GM18868 (cell line): ENCODE measurements around the gene ASTL.

Experiments used
- ATAC-seq: cut with Tn5 transposase; IDR thresholded peaks from one replicate; pipeline ENCODE4 v1.9.1; 2021; ENCODE audit warnings: mild to moderate bottlenecking, moderate library complexity; ENCODE audit not compliant: unreplicated experiment

The ASTL gene

DNA sequence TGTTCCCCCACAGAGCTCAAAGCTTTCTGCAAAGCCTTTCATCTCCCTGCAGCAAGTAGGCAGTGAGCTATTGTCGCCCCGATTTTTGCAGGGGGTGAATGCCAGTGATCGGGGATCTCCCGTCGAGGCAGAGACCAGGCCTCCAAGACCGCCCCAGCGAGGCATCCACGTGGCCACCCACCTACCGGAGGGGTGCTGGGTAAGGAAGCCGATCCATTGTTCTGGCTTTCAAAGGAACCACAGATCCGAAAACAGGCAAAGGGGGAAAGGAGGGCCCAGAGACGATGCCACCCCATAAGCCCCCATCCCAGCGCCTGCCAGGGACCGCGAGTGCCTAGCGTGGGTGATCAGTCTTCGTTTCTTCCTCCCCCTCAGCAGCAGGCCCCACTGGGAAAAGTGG lies 24.4 kb downstream of the ASTL start:
- no peak for ATAC-seq

DNA sequence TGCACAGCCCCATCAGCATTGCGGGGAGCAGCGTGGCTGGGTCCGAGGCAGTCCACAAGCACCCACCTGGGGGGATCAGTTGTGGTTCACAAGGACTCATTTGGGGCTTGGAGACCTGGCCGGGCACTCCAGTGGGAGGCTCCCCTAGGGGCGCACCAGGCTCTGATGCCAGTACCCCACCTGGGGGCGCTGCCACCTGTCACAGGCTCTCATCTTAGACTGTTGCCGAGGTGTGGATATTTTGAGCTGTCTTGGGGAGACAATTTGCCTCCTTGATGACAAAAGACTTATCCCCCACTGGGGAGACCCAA lies 25.0 kb downstream of the ASTL start:
- no peak for ATAC-seq

- no peak for ATAC-seq
These were observed 25.6 kb downstream of the ASTL start for GRCh38 chr2:96112501-96113366.

DNA sequence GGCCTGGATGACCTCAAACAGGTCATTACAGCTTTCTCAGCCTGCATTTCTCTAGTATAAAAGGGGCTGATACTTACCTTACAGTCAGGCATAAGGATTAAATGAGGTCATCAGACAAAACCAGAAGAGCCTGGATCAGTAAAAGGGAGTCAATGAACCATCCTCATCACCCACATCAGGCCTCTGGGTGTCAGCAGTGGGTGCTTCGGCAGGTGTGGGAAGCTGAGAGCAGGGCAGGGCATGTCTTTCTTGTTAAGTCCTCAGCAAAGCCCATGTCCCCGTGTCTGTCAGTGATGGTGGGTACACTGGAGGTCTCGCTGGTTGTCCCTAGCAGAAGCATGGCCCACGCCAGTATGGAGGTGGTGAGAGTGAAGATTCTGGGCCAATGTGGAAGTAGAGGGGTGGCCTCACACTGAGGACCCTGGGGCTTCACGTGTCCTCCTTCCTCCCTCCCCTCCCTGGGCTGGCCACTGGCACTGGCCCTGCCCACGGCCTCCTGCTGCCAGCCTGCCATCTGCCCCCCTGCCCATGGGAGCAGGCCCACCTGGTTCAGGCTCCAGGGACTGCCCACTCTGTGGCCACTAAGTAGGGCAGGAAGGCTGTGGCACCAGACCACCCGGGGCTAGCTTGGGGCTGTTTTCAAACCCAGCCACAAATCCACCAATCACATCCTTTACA lies 26.3 kb downstream of the ASTL start:
- no peak for ATAC-seq

DNA sequence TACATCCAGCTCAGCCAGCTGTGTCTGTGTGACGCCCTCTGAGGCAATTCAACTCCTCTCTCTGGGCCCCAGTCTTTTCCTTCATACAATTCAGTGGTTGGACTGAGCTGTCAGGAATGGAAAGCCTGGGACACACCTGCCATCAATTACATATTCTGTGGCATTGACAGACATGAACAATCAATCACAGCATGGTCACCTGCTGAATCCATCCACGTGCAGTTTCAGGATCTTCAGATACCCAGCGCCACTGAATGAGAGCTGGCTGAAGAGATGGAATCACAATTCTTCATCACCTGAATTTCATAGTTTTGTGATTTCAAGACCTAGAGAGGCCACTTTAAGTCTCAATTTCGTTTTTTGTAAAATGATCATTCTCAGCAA lies 27.1 kb downstream of the ASTL start:
- no peak for ATAC-seq

DNA sequence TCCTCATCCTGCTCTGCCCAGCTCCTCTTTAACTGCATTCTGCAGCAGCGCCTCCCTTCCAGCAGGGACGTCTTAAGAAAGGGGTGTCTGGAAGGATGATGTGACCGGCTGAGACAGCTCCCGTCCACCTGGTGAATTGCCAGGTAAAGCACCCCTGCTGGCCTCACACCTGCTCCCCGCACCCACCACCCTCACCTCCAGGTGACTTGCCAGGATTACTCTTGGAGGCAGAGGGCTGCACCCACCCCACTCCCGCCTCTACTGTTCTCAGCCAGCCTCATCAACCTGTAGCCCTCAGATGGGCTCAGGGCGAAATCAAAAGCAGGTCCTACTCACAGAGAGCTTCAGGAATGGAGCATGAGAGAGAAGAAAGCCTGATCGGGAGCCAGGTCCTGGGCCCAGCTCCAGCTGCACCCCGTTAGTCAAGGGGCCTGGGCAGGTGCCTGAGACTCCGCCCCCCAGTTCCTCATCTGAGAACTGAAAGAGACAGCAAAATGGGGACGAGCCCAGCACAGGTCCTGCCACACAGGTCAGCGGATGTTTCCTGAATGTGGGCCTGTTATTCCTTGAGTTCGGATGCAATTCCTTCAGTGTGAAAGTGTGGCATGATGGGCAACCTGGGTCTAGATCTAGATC lies 27.6 kb downstream of the ASTL start:
- no peak for ATAC-seq

DNA sequence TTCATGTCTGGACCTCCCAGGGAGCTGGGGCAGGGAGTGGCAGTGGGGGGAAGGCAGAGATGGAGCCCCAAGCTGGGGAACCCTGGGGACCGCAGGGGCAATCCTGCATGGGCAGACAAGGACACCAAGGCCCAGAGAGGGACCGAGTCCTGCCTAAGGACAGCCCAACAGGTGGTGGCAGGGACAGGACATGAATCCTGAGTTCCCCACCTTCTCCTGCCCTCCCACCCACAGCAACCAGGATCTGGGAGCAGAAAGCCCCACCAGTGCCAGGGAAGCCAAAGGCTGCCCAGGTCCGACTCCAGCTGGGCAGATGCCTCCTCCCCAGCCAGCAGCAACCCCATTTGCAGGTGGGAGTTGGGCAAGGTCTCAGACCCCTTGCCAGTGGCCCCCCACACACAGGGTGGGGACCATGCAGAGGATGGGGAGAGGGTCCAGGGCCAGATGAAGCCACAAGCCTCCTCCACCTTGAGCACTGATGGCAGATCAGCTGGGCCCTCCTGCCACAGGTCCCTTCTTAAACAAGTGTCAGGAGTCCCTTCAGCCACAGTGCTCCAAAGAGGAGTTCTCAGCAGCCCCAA lies 28.3 kb downstream of the ASTL start:
- ATAC-seq: no peak

DNA sequence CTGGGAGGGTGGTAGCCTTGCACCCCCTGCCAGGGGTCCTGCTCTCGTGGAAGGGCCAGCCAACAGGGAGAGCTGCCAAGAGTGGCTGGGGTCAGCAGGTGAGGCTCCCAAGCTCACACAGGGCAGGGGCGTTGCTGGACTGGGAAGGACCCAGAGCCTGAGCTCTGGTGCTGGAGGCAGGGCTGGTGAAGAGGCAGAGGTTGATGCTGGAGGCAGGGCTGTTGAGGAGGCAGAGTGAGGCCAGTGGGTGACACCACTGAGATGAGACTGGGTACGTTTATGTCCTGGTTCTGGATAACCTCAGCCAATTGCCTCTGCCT lies 29.0 kb downstream of the ASTL start:
- ATAC-seq: no peak

DNA sequence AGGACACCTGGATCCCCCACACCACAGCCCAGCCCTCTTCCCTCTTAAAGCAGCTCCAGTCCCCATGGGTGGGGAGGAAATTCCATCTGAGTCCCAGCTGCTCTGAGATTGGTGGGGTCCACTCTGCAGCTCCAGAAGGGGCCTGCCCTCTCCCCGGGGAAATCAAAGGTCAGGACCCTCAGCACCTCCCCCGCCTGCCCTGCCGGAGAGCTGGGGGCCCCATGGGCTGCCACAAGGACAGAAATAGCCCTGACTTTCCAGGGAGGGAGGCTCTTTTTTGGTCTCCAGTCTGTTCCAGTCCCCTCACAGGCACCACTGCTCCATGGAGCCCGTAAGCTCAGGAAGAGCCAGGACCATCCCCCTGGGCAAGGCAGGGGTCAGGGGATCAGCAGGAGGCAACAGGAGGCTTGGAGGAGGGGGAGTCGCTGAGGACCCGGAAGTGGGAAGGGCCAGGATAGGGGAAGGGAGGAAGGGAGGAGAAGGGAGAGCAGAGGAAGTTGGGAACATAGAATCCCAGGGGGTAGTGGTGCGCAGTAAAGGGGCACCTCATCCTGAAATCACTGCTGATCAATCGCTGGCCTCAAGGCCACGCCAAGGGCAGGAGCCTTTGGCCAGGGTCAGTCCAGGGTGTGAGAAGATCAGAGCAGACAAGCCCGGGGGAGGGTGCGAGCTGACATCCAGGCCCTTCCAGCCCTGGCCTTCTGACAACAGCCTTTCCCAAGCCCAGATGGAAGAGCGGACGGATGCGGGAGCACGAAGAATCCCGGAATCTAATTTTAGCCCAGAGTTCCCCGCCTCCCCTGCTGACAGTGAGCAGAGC lies 29.6 kb downstream of the ASTL start:
- ATAC-seq: no peak

GRCh38 chr2:96108151-96108540 lies 30.2 kb downstream of the ASTL start:
- no peak for ATAC-seq

DNA sequence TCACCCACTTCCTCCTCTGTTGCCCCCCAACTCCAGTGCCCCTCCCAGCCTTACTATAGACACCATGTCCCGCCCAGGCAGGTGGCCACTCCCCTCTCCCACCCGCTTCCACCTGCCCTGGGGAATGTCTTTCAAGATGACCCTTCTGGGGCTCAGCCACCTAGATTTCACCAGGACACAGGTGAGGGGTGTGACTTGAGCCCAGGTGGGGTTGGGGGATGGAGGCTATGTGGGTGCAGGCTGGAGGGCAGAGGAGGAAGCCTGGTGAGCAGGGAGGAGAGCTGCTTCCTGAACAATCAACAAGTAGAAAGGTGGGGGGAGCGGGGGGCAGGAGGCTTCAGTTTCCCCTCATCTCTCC lies 30.6 kb downstream of the ASTL start:
- ATAC-seq: no peak

GRCh38 chr2:96106991-96107707 lies 31.2 kb downstream of the ASTL start:
- no peak for ATAC-seq

- no peak for ATAC-seq
These were observed 32.1 kb downstream of the ASTL start for GRCh38 chr2:96105994-96106715.

DNA sequence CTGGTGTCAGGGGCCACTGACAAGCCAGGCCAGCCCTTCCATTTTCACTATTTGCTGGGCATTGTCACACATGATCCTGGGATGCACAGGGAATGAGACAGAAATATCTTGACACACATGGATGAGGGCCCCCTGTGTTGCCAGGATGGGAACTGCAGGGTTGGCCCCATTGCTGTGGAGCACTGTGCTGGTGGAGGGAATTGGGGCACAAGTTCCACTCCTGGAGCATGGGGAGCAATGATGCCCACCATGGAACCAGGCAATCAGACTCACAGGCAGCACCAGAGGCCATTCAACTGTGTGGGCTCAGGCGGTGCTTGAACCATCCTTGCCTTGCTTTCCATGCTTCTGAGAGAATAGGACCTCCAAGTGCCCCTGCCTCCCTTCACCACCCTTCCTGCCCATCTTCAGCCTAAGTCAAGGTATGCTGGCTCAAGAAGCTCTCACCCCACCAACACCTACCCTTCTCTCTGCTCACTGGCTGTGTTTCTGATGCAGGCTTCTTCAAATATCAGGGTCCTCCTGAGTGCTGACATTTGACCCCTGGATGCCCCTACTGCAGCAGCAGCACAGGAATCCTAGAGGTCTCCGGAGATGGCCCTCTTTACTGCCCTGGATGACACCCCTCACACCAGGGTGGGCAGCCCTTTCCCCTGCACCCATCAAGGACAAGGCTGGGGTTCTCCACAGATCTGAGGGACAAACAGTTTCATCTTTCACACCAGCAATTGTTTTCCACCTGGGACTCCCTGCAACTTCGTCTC lies 33.0 kb downstream of the ASTL start:
- no peak for ATAC-seq

- ATAC-seq: no peak
These were observed 33.8 kb downstream of the ASTL start for GRCh38 chr2:96104487-96104861.

DNA sequence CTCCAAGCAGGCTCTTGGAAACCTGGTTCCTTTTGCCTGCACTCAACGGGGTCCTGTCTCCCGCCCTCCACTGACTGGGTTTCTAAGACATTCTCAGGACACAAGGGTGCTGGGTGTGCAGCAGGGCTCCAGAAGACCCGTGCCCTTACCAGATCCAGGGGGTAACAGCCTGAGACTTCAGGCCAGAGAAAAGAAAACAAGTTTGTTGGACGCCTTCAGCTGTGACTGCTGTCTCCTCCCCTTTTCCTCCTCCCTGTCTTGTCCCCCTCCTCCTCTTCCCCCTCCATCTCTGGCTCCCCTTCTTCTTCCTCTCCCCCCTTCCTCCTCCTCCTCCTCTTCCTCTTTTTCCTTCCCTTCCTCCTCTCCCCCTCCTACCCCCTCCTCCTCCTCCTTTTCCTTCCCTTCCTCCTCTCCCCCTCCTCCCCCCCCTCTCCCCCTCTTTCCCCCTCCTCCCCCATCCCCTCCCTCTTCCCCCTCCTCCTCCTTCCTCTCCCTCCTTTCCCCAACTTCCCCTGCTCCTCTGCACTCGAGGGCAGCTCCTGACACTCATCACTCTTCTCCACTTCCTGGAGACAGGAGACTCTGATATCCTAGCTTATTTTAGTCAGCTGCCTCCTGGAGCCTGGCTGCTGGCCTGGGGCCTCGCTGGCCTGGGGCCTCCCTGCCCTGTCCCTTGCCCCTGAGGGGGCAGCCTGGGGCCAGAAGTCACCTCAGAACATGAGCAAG lies 34.4 kb downstream of the ASTL start:
- ATAC-seq: no peak

DNA sequence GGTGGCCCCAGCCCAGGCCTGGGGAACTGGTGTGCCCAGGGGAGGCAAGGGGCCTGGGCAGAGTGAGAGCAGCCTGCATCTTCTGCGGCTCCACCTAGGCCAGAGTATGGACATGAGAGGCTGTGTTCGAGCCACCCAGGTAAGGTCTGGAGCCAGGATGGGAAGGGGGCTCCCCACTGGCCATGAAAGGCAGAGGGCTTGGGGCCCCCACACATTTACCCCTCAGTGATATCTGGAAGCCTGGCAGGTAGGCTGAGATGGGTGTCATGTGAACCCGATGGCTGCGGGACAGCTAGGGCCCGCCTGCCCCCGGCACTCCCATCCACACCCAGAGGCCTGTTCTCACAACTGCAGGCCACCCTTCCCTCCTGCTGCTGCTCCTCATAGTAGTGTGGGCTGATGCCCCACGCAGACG lies 35.1 kb downstream of the ASTL start:
- ATAC-seq: no peak

DNA sequence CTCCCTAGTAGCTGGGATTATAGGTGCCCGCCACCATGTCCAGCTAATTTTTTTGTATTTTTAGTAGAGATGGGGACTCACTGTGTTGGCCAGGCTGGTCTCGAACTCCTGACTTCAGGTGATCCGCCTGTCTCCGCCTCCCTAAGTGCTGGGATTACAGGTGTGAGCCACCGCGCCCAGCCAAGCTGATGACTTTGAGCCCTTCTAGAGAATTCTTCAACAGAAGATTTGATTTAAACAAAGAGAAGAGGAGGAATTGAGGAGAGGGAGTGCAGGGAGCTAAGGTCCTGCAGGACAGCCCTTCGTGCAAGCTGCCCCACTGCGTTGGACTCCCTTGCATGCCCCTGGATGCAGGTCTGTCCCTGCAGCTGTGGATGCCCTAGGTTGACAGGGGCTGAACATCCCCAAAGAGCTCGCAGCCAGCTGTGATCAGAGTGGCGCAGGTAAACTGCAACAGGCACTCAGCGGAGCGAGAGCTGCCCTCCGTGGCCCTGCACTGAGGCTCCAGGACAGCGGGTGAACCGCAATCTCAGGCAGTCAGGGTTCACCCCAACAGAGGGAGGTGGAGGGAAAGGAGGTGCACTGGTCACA lies 35.6 kb downstream of the ASTL start:
- no peak for ATAC-seq
